Measurements from ENCODE around the gene AZU1.

AZU1 gene

DNA sequence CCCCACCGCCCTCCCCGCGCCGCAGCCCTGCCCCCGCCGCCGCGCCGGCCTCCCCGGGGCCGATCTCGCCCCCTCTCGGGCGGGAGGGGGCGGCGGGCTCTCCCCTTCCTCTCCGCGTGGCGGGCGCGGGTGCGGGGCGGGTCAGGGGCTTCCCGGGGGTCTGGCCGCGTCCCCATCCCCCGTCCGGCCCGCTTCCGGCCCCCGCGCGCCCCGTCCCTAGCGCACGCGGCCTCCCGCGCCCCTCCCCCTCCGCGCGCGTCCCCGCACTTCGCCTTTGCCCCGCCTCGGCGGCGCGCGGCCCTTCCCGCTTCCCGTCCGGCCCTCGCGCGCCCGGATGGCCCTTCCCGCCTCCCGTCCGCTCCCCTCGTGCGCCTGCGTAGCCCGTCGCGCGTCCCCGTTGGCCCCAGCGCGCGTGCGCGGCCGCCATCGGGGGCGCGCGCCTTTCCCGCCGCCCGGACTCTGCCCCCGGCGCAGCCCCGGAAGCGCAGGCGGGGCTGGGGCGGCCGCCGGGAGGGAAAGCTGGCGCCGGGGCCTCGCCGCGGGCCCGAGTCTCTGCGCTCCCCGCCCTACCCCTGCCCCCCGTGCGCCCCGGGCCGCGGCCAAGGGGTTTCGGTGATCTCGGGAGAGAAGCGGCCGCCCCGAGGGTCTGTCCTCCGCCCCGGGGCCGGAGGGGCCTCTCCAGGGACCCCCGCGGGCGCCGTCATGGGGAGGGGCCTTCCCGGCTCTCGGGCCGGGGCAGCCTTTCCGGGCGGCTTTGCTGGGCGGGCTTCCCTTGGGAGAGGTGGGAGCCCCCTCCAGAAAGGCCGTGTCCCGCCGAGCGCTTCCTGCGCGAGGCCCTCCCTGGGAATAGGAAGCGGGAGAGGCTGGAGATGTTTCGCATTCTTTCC lies 29.9 kb upstream of the AZU1 start:
- peak; percentile 57 for DNase-seq

DNA sequence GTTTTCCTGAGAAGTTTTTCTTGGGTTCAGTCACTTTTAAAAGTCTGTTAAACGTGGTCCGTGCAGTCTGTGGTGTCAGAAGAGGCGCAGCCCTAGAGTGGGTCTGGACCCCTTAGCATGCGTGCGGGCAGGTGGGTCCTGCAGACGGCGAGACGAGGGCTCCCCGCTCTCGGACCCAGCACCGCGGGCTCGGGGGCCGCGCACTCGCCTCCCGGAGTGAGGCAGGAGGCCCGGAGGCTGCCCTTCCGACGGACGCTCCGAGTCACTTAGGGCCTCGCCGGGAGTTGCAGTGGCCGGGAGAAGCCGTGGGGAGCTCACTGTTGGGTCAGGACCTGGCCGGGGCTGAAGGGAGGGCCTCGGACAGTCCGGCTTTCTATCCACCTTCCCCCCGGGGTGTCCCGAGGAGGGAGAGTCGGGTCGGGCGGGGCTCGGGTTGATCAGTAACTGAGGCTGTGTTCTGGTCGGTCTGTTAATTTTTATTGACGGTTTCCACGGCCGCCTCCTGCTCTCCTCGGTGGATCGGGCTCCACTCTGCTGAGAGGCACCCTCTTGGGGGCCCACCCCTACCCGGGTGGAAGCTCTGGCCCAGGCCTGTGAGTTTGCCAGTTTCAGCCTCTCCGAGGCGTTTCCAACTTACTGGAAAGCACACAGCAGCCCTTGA lies 29.1 kb upstream of the AZU1 start:
- no peak for DNase-seq

DNA sequence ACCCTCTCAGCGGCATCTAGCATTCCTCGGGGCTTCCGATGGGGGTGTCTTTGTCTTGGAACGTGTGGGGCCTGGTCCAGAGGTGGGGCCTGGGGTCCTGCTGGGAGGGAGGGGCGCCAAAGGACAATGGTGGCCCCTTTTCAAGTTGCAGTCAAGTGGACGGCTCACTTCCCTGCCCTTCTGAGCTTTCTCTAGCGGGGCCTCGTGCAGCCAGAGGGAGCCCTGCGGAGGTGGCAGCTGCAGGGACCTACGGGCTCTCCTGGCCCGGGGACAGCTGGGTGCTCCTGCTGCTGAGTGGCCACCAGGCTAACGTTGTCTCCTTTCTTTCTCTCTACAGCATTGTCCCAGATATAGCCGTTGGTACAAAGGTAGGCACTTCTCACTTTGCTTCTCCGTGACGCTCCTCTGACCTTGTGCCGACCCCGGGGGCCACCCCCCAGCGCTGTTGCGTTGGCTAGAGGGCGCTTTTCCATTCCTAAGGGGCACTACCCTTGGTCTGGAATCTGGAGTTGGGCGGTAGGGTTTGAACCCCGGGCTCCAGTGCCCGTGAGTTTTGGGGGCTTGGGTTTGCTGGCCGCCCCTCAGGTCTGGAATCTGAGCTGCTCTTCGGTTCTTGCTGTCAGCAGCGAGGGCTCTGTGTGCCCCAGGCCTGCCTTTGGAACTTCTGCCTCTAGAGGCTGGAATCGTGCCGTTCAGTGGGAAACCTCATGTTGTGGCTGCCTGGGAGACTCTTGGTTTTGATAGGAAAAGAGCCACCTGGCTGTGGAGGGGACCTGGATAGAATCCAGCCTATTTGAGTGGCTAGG lies 28.4 kb upstream of the AZU1 start:
- no peak for DNase-seq

DNA sequence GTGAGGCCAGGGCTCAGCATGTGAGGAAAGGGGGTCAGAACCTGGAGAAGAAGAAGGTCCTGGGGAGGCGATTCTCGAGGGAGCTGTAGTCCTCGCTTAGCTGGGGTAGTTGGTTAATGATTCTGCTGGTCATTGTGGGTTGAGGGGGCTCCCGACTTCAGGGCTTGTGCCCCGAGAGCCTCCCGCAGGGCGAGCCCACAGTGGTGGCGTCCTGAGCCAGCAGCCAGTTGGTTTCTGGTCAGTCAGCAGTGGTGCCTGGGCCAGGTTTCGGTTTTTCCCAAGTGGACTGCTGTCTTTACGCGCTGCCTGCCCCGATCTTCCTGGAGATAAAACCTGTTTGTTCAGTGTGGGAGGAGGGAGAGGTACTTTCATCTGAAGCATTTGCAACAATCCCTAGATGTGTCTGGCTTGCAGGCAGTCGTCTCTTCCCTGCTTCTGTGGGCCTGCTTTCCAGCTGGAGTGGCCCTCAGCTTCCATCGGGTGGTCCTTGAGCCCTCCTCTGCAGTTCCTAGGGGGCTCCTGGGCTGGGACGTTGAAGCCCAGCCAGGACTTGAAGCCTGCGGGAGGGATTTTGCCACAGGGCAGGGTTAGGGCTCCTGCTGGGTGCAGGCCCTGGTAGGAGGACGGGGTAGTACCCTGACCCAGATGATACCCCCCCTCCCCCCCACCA lies 27.1 kb upstream of the AZU1 start:
- DNase-seq, result no peak

DNA sequence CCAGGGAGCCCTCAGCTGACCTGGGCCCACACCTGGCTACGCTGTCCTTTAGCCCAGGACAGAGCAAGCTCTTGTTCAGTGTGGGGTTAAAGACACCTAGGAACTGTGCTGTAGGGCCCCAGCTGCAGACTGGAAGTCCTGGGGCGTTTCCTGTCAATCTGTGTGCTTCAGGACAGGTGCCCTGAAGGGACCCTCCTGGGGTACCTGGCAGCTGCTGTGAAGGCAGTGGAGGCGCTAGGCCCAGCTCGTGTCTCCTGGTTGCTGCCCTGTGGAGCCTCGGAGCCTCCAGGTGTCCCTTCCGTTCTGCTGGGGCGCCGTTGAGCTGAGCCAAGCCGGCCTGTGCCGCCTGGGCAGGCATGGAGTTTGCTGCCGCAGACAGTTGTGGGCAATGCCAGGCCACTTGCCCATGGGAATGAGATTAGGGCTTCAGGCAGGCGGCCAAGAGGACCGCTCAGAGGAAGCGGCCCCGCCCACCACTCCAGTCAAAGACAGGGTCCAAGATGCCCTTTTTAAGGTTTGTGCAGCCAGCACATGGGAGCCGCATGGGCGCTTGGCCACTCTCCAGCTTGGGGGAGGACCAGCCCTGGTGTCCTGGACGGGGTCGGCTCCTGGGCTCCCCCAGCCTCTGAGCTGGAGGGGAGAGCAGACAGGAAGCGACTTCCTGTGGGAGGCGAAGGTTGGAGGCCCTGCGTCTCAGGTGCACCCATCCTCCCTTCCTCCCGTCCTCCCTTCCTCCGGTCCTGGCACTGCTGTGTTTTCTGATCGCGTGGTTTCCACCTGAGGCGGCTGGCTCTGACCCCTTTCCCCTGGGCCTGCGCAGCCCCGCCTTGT lies 26.4 kb upstream of the AZU1 start:
- no peak for DNase-seq

DNA sequence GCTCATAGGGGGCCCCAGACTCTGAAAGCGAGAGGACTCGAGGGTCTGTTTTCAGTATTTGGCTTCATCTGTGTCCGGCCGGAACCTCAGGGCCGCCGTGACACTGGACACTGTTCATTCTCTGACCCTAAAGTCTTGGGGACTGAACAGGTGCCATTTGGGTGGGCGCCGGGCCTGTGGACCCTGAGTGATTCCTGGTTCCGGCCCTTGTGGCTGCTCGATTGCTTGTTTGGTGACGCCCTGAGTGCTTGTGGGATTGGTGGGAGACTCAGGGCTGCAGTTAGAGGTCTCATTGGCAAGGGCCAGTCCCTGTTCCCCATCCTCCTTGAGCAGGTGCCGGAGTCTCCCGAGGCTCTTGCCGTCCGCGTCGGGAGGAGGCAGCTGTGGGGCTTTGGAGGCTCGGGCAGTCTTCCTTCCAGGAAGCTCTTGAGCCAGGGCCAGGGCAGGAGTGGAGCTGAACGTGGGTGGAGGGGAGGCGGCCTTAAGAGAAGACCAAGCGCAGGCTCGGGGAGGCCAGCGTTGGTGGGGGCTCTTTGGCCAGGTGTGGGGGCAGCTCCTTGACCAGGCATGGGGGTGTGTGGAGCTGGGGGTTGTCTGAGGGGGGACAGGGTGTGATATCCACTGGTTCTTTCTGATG lies 25.7 kb upstream of the AZU1 start:
- no peak for DNase-seq

DNA sequence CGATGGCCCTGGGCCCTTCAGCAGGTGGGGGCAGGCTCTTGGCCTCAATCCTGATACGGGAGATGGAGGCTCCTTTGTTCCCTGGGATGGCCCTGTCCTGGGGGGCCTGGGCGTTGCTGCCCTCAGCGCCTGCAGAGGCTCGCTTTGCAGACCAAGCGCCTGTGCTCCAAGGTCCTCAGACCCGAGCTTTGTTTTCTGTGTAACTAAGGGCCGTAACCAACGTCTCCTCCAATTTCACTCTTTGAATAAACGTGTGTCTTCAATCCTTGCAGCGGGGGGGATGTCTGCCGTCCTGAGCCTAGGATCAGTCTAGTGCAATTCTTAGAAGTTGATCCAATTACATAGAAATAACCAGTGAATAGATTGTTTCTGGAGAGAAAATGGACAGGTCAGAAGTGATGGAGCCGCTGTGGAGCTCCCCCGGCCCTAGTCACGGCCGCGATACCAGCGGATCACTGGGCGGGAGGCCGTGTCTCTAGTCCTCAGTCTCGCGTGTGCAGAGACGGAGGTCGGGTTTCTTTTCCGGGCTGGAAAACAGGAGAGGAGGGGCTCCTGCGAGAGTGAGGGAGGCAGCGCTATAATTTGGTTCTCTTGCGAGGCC lies 25.0 kb upstream of the AZU1 start:
- DNase-seq, result no peak

DNA sequence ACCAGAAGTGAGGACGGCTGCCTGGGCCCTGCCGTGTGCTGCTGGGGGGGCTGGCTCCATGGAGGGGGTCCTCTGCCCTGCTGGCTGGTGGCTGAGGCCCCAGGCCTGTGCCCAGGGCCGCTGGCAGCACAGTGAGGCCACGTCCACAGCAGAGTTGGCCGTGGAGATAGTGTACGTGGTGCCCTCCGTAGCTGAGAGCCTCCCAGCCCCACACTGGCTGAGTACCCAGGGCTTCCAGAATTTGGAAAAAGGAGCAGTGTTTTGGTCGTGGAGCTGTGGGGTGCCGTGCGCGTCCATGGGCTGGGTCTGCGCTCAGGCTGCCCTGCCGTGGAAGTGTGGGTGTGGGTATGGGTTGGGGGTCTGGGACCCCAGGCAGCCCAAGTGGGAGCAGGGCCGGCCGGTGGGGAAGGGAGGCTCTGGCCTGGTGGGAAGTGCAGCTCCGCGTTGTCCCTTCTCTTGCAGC lies 24.5 kb upstream of the AZU1 start:
- no peak for DNase-seq

DNA sequence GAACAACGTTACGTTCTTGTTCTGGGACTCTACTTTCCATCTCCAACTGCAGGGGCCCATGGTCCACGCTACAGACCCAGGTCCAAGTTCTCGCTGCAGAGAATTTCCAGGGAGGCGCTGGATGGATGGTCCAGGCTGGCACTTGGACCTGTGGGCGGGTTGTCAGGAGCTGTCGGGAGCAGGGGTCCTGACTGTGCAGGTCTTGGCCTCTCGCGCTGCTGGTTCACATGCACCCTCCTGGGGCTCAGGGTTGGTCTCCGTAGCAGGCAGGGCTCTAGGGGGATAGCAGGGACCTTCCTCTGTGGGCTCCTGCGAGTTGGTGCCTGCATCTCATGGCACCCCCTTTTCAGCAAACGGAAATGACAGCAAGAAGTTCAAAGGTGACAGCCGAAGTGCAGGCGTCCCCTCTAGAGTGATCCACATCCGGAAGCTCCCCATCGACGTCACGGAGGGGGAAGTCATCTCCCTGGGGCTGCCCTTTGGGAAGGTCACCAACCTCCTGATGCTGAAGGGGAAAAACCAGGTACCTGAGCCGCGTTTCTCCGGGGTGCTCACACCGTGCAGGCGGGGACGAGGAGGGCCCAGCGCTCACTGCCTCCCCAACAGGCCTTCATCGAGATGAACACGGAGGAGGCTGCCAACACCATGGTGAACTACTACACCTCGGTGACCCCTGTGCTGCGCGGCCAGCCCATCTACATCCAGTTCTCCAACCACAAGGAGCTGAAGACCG lies 23.8 kb upstream of the AZU1 start:
- no peak for DNase-seq

DNA sequence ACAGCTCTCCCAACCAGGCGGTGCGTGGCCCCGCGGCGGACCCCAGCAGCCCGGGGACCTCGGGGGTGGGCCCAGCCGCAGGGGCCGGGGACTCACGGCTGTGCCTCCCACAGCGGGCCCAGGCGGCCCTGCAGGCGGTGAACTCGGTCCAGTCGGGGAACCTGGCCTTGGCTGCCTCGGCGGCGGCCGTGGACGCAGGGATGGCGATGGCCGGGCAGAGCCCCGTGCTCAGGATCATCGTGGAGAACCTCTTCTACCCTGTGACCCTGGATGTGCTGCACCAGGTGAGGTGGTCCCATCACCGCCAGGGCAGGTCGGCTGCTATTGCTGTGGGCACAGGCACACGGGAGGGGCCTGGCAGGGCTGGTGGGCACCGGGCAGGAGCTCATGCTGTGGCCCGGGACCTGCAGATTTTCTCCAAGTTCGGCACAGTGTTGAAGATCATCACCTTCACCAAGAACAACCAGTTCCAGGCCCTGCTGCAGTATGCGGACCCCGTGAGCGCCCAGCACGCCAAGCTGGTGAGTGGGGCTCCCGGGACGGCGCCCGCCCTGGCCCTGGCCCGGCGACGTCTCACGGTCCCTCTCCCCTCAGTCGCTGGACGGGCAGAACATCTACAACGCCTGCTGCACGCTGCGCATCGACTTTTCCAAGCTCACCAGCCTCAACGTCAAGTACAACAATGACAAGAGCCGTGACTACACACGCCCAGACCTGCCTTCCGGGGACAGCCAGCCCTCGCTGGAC lies 23.0 kb upstream of the AZU1 start:
- DNase-seq, result no peak

DNA sequence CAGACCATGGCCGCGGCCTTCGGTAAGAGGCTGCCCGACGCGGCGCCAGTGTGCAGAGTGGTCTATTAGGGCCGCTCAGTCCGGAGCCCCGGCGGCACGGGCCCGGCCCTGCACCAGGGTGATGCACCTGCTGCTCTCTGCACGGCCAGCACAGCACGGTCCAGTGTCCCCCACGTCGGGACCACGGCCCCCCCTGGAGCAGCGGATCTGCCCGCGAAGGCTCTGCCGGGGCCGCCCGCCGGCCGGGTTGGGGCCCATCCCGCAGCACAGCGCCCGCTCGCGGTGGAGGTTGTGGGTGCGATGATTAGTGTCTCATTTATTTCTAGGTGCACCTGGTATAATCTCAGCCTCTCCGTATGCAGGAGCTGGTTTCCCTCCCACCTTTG lies 22.5 kb upstream of the AZU1 start:
- no peak for DNase-seq

DNA sequence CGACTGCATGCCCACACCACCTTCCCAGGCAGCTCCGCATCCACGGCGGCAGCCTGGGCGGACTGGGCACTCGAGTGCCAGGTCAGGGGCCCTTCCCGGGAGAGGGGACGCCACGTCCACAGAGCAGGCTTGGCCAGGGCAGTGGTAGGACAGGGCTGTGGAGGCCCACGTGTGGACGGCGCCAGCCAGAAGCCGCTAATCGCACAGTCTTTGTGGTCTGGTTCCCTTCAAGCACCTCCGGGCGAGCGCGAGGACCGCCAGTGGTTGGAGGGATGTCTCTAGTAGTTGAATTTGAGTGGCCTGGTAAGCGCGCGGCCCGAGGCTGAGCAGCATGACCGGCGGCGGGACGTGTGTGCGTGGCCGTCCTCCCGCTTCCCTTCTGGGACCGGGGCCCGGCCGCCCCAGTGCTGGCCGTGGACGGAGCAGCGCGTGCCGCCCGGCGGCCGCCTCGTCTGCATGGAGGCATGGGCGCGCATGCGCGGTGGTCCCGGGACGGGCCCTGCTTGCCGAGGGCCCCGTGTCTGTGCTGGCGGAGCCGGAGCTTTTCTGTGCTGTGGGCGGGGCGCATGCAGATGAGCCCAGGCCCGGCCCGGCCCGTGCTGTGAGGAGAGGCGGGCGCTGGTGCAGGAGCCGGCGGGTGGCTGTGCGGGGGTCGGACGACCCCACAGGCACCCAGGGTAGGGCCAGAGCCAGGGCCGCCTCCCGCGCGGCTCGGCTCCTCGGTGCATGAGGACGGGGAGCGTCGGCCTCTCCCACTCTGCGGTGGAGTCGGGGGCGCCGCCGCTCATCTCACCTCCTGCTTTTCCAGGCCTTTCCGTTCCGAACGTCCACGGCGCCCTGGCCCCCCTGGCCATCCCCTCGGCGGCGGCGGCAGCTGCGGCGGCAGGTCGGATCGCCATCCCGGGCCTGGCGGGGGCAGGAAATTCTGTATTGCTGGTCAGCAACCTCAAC lies 21.8 kb upstream of the AZU1 start:
- DNase-seq, result no peak

DNA sequence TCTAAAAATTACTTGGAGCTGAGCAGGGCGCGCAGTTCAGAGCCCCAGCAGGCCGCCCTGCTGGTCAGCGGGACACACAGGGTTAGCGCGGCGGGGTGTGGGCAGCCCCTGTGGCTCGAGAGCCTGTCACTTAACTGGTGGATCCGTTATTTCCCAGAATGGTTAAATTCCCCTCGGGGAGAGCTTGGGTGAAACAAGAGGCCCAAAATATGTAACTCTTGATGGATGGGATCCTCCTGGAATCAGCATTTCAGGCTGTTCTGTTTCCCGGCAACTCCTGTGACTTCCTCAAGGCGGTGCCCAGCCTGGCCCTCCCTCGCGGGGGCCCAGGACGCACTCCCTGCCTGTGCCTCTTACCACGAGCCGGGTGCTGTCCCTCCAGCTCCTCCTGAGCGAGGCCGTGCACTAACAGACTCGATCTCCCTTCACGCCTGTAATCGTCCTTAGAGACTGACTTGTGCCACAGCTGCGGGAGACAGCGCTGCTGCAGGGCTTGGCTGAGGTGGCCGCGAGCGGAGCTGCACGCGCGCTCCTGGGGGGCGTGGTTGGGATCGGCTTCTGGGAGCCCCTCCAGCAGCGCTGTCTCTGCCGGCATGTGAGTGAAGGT lies 20.7 kb upstream of the AZU1 start:
- DNase-seq, result no peak

DNA sequence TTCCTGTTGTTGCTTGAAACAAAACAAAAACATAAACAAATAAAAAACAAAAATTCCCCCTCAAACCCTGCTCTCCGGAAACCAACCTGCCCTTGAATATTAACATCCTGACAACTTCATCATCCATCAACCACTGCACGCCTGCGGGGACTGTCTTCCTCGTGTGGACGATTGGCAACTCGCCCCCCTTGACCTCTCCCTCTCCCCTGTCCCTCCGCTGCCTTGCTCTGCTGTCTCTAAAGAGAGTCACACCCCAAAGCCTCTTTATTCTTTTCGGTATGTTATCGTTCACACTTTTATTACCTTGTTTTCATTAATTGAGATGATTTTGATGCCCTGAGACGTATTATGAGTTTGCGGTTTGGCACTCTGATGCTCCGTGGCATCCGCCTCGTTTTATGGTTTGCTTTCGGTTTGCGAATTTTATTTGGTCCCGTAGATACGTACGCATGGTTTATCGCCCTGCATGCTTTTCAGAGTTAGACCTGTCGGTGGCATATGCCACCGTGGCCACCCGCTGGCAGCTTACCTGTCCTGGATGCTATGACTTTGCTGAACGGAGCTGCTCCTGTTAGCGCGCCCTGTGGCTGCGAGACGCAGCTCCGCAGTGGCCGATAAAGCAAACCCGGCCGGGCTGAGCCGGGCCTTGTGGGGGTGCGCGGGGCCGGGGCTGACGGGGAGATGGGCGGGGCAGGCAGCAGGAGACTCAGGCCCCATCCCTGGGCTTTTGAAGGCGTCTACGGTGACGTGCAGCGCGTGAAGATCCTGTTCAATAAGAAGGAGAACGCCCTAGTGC lies 19.8 kb upstream of the AZU1 start:
- no peak for DNase-seq

DNA sequence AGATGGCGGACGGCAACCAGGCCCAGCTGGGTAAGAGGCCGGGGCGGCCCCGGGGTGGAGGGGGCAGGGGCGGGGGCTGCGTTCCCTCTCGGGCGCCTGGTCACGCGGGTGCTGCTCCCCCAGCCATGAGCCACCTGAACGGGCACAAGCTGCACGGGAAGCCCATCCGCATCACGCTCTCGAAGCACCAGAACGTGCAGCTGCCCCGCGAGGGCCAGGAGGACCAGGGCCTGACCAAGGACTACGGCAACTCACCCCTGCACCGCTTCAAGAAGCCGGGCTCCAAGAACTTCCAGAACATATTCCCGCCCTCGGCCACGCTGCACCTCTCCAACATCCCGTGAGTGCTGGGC lies 19.2 kb upstream of the AZU1 start:
- DNase-seq, result no peak

DNA sequence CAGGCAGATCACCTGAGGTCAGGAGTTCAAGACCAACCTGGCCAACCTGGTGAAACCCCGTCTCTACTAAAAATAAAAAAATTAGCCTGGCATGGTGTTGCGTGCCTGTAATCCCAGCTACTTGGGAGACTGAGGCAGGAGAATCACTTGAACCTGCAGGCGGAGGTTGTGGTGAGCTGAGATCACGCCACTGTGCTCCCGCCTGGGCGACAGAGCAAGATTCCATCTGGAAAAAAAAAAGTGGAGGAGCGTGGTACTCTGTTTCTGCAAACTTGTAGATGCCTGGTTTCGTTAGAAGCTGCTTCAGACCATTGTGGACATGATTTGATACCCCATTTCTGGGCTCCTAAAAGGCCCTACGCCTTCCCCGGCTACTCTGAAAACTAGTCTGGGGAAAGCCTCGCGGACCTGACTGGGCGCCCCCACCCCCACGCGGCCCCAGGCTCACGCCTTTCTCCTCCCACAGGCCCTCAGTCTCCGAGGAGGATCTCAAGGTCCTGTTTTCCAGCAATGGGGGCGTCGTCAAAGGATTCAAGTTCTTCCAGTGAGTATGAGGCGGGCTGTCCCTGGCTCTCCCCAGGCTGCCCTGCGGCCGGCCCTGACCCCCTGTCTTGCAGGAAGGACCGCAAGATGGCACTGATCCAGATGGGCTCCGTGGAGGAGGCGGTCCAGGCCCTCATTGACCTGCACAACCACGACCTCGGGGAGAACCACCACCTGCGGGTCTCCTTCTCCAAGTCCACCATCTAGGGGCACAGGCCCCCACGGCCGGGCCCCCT lies 17.4 kb upstream of the AZU1 start:
- no peak for DNase-seq

All from NCI-H748 treated with DMSO at 0.1 percent for 48 hours (cell line).